DMS153 treated with DMSO at 0.1 percent for 48 hours (cell line): ENCODE results near the gene POMC.
"Not testable (repeated sequence)": the region's sequence is repeated elsewhere in the genome, so short reads cannot be mapped to it uniquely, and the experiment has no call there.

ENCODE experiments used
- DNase-seq: peaks from one replicate; lab custom pipeline; 2025; ENCODE audit not compliant: unreplicated experiment; lab: John Stamatoyannopoulos, UW

Gene POMC

DNA sequence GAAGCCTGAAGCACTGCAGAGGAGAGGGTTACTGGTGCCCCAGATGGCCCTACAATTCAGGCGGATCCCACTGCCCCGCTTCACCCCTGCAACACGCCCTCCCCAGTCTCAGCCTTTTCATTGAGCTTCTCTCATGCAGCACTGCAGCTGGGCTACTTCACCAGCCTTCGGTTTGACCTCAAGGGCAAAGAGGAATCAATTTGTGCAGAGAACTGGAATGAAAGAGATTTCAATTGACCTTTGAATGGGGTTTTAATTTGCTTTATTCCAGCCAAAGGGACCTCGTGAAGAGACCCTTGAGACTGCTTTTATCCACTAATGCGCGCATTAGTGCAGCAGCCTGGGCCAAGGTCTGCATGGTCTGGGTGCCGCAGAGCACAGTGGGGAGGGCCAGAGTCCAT is 8.8 kb upstream of the POMC start:
- no peak for DNase-seq

- DNase-seq = no peak
Measured at GRCh38 chr2:25176541-25177181, 8.3 kb upstream of the POMC start.

- DNase-seq = no peak
Measured at GRCh38 chr2:25176138-25176537, 7.8 kb upstream of the POMC start.

DNA sequence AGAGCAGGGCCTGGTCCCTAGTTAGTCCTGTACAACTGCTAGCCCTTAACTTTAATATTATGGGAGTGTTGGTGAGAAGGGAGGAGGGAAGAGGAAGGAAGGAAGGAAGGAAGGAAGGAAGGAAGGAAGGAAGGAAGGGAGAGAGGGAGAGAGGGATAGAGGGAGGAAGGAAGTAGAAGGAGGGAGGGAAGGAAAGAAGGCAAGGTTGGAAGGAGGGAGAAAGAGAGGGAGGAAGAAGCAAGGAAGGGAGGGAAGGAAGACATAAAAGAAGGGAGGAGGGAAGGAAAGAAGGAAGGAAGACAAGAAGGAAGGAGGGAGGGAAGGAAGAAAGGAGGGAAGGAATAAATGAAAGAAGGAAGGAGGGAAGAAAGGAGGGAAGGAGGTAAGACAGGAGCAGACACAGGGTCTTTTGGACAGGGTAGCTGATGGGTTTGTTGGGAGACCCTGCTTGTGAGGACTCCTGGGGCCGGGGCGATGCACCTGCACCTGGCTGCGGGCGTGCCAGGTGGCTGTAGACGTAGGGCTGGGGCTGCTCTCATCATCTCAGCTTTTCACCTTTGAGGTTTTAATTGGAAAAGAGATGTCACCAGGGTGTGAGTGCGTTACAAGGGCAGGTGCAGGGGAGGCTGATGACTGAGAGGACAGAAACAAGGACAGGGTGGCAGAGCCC is 5.9 kb upstream of the POMC start:
- no peak for DNase-seq

- DNase-seq = no peak
Measured at GRCh38 chr2:25173719-25174118, 5.3 kb upstream of the POMC start.

DNA sequence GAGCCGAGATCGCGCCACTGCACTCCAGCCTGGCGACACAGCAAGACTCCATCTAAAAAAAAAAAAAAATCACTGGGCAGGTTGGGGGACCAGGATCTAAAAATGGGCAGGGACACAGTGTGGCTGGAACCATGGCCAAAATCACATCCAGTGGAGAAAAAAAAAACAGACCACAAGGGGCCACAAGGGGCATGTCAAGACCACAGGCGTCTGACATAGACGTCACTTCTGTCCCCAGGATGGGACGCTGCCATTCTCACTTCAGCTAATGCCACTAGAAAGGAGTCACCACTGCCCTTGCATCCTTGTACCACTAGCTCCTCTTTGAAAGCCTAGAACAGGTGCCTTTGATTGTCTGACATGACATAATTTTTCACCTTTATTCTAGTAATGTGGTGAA is 2.5 kb upstream of the POMC start:
- DNase-seq = no peak

GRCh38 chr2:25169073-25169470 is 692 bp upstream of the POMC start:
- no peak for DNase-seq

- peak; percentile 73 for DNase-seq
Measured at GRCh38 chr2:25165992-25166875, 2.1 kb downstream of the POMC start.

GRCh38 chr2:25164561-25164960 is 3.8 kb downstream of the POMC start:
- DNase-seq = no peak

DNA sequence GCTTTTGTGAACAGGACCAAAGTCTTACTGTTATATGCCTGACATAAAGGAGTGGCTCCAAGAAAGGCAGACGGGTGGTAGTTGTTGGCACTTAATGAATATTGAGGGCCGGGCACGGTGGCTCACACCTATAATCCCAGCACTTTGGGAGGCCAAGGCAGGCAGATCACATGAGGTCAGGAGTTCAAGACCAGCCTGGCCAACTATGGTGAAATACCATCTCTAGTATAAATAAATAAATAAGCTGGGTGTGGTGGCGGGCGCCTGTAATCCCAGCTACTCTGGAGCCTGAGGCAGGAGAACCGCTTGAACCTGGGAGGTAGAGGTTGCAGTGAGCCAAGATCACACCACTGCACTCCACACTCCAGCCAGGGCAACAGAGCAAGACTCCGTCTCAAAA is 6.3 kb downstream of the POMC start:
- not testable (repeated sequence) for DNase-seq

DNA sequence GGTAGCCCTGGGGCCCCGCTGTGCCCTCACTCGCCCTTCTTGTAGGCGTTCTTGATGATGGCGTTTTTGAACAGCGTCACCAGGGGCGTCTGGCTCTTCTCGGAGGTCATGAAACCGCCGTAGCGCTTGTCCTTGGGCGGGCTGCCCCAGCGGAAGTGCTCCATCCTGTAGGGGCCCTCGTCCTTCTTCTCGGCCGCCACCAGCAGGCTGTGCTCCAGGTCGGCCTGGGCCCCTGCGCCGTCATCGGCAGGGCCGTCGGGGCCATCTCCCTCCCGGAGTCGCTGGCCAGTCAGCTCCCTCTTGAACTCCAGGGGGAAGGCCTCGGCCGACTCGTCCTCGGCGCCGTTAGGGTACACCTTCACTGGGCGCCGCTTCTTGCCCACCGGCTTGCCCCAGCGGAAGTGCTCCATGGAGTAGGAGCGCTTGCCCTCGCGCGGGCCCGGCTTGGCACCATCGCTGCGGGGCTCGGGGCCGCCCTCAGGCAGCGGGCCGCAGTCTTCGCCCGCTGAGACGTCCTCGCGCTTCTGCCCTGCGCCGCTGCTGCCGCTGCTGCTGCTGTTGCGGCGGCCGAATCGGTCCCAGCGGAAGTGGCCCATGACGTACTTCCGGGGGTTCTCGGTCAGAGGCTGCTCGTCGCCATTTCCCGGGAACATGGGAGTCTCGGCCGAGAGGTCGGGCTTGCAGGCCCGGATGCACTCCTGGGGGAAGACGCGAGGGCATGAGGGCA is 7.2 kb downstream of the POMC start:
- no peak for DNase-seq

DNA sequence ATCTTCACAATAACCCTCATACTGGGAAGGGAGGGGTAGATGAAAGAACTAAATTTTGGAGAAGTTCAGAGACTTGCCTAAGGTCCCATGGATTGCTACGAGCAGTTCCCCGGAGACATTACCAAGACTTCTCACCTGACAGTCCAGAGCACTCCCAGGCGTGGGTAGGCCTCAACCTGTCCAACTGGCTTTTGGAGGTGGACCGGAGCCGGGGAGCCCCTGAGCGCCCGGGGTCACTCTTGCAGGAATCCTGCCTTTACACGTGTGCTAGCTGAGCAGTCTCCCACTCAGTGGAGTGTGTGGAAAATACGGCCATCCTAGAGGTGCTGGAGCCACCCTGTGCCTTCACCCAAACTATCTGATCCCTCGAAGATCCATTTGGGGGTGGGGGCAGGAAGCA is 8.0 kb downstream of the POMC start:
- DNase-seq = no peak

DNA sequence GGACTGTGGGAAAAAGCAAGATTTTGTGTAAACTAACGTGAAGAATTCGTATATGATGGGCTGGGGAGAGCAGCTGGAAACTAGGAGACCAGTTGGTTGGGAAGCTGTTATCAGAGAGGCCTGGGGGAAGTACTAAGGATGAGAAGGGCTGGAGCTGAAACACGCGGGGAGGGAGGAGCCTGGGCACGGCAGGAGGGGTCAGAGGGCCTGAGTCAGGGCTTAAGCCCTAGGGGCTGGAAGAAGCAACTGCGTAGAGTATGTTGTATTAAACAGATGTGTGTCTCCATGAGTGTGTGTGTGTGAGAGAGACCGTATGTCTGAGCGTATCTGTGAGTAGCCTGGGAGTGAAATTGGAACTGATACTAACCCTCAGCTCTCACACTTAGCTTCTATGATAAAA is 8.4 kb downstream of the POMC start:
- DNase-seq = no peak

DNA sequence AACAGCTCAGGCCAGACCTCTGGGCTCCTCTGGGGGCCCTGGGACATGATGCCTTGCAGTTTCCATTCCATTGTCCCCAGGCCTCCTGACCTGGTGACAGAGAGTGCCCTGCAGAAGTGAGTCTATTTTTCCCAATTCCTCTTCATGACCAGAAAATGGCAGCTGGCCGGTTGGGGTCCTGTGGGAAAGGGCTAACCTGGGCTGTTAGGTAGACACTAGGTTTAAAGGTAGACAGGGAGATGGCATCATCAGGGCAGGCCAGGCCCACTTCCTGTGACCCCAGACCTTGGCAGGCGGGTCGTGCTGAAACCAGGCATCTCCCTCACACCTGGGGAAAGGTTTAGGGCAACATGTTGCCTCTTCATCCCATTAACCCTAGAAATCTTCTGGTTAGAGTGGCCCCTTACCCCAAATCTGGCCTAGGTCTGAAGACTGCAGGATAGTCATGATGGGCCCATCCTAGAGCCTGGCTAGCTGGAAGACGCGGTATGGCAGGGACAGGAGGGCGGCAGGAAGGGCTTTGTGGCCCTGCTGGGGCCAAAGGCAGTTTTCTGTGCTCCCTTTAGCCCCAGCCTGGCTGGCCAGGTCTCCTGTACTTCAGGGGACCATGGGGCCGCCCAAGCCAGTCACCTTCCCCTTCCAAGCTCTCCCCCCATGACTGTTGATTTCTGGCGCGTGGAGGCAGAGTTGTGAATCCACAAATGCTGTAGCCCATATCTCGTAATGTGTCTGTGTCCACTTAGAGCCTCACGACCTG is 10.1 kb downstream of the POMC start:
- no peak for DNase-seq

DNA sequence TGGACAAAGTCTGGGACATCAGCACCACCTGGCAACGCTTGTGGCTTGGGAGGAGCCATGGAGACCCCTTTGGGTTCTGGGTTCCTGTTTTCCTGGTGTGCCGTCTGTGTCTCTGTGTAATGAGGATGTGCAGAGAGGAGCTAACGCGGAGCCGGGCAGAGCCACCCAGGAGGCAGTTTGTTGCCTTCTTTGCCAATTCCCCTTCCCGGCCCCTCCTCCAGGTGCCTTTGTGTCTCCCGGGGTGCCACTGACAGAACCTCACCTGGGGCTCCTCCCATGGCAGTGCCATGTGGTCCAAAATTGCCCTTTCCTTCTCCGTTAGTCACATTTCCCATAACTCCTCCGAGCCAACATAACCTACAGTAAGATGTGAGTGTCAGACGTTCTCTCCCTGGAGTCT is 13.0 kb downstream of the POMC start:
- no peak for DNase-seq

DNA sequence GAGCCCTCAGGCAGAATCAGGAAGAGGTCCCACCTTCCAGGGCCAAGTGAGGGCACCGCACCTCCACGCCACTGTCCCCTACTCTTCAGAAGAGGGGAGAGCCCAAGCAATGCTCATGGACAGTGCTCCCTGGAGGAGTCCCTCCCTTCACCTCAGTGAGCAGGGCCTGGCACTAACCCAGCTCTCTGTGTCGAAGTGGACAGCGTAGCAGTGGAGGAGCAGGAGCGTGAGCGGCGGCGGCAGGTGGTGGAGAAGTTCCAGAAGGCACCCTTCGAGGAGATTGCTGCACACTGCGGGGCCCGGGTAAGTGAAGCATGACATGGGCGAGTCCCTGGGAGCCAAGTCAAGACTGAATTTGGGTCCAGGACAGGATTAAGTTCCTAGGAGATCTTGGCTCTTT is 16.7 kb downstream of the POMC start:
- no peak for DNase-seq

GRCh38 chr2:25150993-25151392 is 17.4 kb downstream of the POMC start:
- DNase-seq = not testable (repeated sequence)

GRCh38 chr2:25149646-25150045 is 18.7 kb downstream of the POMC start:
- no peak for DNase-seq

DNA sequence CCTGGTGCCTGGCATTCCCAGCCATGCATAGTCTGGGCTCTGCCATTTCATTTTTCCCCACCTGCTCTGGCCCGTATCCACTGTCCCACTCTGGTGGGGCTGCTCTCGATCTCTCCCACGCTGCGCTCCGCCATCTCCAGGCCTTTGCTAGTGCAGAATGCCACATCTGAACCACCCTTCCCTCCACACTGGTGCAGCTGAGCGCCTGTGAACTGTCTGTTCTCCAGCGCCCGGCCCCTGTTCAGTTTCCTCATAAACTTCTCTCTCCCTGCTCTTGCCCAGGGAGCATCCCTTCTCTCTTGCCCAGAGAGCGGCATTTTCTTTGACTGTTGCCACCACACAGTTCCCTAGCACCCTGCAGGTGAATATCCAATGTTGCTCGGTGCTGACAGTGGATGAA is 21.5 kb downstream of the POMC start:
- no peak for DNase-seq

DNA sequence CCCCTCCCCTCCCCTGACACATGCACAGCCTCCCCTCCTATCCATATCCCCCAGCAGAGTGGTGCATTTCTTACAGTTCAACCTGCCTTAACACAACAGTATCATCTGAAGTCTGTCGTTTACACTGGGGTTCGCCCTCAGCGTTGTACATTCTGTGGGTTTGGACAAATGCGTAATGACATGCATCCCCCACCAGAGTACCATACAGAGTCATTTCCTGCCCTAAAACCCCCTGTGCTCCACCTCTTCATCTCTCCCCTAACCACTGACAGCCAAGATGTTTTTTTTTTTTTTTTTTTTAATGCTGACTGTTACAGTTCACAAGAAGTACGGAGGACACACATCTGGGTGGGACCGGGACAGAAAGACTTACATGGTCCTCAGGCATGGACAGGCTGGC is 22.6 kb downstream of the POMC start:
- DNase-seq = no peak

- DNase-seq = no peak
Measured at GRCh38 chr2:25141120-25141519, 27.3 kb downstream of the POMC start.
